Left lung (tissue), 10 donors: Measurements from ENCODE around the gene IL17D. TPM values are rescaled to one million over a fixed set of nuclear protein-coding genes. Genes with fewer than 3 reads are reported as not detected.
"Not testable (repeated sequence)": the region's sequence is repeated elsewhere in the genome, so short reads cannot be mapped to it uniquely, and the experiment has no call there.

Experiments used
- ATAC-seq: fragments of 200-7000 bp; cut with Tn5 transposase; one replicate; pipeline ENCODE4 v1.9.1; 2020; ENCODE audit warnings: moderate library complexity
- DNase-seq, 4 donors: peaks; one replicate each; pipeline ENCODE4 v3.0.0-alpha.2; 2013 to 2020
- H3K27ac ChIP-seq, 2 donors: fragments of 200-600 bp; sonication (generic) in 1 of 2; one replicate each; pipeline versions ENCODE4 v1.5.0 to v1.8.0; 2020 to 2021
- H3K27me3 ChIP-seq, 2 donors: fragments of 200-600 bp; sonication (generic) in 1 of 2; one replicate each; pipeline versions ENCODE4 v1.5.0 to v1.8.0; 2020 to 2021
- H3K36me3 ChIP-seq, 2 donors: fragments of 200-600 bp; sonication (generic) in 1 of 2; one replicate each; pipeline versions ENCODE4 v1.5.0 to v1.8.0; 2020 to 2021
- H3K4me1 ChIP-seq, 2 donors: fragments of 200-600 bp; one replicate each; pipeline ENCODE4 v1.8.0; 2021
- H3K4me3 ChIP-seq, 2 donors: fragments of 200-600 bp; sonication (generic) in 1 of 2; one replicate each; pipeline versions ENCODE4 v1.5.0 to v1.8.0; 2020 to 2021; ENCODE audit warnings: mild to moderate bottlenecking in 1 of 2
- H3K9me3 ChIP-seq, 2 donors: fragments of 200-600 bp; sonication (generic) in 1 of 2; one replicate each; pipeline versions ENCODE4 v1.5.0 to v1.8.0; 2020 to 2021
- CTCF ChIP-seq, 2 donors: fragments of 200-600 bp; sonication (generic) in 1 of 2; IDR thresholded peaks; one replicate each; pipeline versions ENCODE4 v1.5.0 to v1.8.0; 2021; ENCODE audit warnings: antibody characterized with exemption in 2 of 2
- intact Hi-C, 2 donors: fragments of 100-400 bp; cut with DNase I; formaldehyde crosslinking; loops; one replicate each; pipeline versions ENCODE4 v1.11.2 to v1.14.2; 2022
- polyA plus RNA-seq, 6 donors: library from polyadenylated mRNA; unstranded; fragments of 120-200 nt; gene quantifications; one replicate each; pipeline ENCODE4 v1.2.1, GENCODE V29; 2013; ENCODE audit not compliant: insufficient read length in 6 of 6
- total RNA-seq, 2 donors: library from RNA; stranded (reverse); fragmentation: NEBNext Ultra II Directional; extraction: Animal tissue kit (Norgen Biotek cat#: 25700); gene quantifications; one replicate each; pipeline ENCODE4 v1.2.1, GENCODE V29; 2021
- donor health status: DM: no; HTN: yes; CAD: no.
- donor health status: DM: no; HTN: no; CAD: no.

Gene IL17D
- total and polyA plus RNA-seq, 8 donors, result 1.1 to 12.2 (median 8.7) TPM

DNA sequence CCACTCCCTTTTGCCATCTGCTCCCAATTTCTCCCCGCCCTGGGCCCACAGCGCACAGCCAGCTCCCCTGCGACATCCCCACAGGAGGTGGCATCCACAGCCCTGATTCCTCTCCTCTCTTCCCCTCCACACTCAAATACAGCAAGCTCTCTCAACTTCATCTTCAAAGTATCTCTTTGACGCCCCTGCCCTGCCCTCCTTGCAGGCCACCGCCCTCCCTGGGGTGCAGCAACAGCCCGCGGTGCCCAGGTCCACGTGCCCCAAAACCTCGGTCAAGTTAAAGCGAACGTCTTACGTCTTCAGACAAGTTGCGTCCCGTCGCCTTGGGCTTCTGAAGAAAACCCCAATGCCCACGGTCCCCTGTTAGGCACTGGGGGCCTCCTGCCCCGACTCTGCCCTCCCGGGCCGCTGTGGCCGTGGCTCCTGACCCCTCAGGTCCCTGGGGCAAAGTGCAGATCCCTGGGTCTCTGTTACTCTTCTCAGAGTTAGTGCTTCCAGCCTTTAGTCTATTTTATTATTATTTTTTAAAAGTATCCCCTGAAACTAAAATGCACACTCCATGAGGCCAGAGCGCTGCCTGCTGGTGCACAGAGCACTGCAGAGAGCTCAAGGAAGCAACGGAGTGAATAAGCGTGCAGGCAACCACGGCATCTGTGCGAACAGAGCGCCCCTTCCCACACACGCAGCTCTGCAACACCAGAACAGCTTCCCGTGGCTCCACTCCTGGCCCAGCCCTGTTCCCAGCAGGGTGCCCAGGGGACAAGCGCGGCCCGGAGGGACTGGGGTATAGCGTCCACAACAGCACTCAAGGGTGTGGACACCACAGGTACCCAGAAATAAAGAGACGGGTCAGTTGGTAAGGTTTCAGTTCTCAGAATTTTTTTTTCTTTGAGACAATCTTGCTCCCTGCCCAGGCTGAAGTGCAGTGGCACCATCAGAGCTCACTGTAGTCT lies 26.4 kb downstream of the IL17D start:
- H3K9me3 ChIP-seq, result no peaks in the 10 kb centered on the region
- ATAC-seq (no peak), DNase-seq (no peak)
- no peak for TF ChIP-seq CTCF (IDR thresholded peaks at IDR 0.05)
- intact Hi-C loops, result no loop called here
- no peak overlapping the region for H3K27ac ChIP-seq
- no peak overlapping the region for H3K4me3 ChIP-seq
- H3K36me3 ChIP-seq, result peaks cover 0 to 20% of the 10 kb centered on the region in 2 donors
- no peaks in the 10 kb centered on the region for H3K4me1 ChIP-seq
- no peaks in the 10 kb centered on the region for H3K27me3 ChIP-seq

DNA sequence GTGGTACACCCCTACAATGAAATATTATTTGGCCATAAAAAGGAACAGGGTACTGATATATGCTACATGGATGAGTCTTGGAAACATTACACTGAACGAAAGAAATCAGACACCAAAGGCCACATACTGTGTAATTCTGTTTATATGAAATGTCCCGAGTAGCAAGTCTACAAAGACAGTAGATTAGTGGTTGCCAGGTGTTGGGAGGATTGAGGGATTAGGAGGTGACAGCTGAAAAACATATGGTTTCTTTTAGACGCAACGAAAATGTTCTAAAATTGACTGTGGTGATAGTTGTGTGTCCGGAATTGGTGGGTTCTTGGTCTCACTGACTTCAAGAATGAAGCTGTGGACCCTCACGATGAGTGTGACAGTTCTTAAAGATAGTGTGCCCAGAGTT lies 35.1 kb downstream of the IL17D start:
- H3K27me3 ChIP-seq, result no peaks in the 10 kb centered on the region
- H3K36me3 ChIP-seq, result peaks cover 0 to 13% of the 10 kb centered on the region in 2 donors
- no peaks in the 10 kb centered on the region for H3K4me1 ChIP-seq
- DNase-seq (no peak), ATAC-seq (no peak)
- no peak overlapping the region for H3K4me3 ChIP-seq
- intact Hi-C loops, result no loop called here
- no peak for TF ChIP-seq CTCF (IDR thresholded peaks at IDR 0.05)
- H3K27ac ChIP-seq, result no peak overlapping the region
- H3K9me3 ChIP-seq, result peaks cover 0 to 8% of the 10 kb centered on the region in 2 donors

GRCh38 chr13:20740021-20740420 lies 36.5 kb downstream of the IL17D start:
- intact Hi-C loops, result no loop called here
- Histone ChIP-seq H3K4me1 (no peaks in the 10 kb centered on the region), H3K9me3 (peaks cover 0 to 8% of the 10 kb centered on the region in 2 donors), H3K27ac (no peak overlapping the region), H3K36me3 (peaks cover 0 to 13% of the 10 kb centered on the region in 2 donors), H3K4me3 (no peak overlapping the region), H3K27me3 (no peaks in the 10 kb centered on the region)
- TF ChIP-seq CTCF (IDR thresholded peaks at IDR 0.05), result no peak
- DNase-seq, result no peak
- ATAC-seq, result no peak

DNA sequence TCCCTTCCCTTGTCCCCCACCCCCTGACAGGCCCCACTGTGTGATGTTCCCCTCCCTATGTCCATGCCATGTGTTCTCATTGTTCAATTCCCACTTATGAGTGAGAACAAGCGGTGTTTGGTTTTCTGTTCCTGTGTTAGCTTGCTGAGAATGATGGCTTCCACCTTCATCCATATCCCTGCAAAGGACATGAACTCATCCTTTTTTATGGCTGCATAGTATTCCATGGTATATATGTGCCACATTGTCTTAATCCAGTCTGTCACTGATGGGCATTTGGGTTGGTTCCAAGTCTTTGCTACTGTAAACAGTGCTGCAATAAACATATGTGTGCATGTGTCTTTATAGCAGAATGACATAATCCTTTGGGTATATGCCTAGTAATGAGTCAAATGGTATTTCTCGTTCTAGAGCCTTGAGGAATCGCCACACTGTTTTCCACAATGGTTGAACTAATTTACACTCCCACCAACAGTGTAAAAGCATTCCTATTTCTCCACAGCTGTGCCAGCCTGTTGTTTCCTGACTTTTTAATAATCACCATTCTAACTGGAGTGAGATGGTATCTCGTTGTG lies 40.4 kb downstream of the IL17D start:
- DNase-seq, H3K4me1 ChIP-seq, H3K4me3 ChIP-seq, intact Hi-C loops, ATAC-seq, H3K27me3 ChIP-seq, H3K27ac ChIP-seq: not testable (repeated sequence)
- Histone ChIP-seq H3K9me3 (peaks cover 0 to 17% of the 10 kb centered on the region in 2 donors), H3K36me3 (peaks cover 0 to 13% of the 10 kb centered on the region in 2 donors)

GRCh38 chr13:20749377-20749776 lies 45.9 kb downstream of the IL17D start:
- Histone ChIP-seq H3K4me3 (no peak overlapping the region), H3K27me3 (no peaks in the 10 kb centered on the region), H3K36me3 (peaks cover 0 to 7% of the 10 kb centered on the region in 2 donors), H3K4me1 (no peaks in the 10 kb centered on the region), H3K27ac (no peak overlapping the region), H3K9me3 (peaks cover 0 to 46% of the 10 kb centered on the region in 2 donors)
- DNase-seq, result no peak
- TF ChIP-seq CTCF (IDR thresholded peaks at IDR 0.05), result no peak
- intact Hi-C loops, result no loop called here
- ATAC-seq, result no peak
